ENCODE results near the gene PBX4.

DNA sequence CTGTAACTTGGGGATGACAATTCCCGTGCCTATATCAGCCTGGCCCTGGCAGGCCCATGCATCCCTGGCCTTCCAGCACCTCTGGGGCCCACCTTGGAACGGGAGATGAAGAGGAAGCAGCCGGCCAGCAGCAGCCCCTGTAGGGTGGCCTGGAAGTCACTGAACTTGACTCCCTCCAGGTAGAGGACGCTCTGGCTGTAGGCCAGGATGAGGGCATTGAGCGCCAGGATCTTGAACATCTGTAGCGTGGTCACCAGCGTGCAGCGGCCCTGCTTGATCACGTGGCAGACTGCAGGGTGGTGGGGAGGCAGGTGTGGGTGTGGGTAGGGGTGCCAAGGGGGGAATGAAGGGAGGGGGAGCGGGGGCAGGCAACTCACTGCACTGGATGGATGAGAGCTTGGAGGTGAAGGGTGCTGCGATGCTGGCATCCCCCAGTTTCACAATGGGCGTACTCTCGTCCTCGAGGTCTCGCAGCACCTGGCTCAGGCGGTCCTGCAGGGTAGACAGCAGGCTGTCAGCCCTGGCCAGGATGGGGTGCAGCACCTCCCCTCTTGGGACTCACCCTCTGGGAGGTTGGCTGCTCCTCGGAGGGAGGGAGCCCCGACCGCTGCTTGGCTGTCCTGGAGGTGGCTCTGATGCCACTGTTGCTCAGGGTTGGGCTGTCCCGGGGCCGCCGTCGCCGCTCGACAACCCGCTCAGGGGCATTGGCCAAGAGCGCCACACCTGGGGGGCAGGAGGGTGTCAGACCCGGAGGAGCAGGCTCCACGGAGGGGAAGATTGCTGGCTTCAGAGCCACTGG is 28.7 kb upstream of the PBX4 start:
- TF ChIP-seq, protein P1, sequence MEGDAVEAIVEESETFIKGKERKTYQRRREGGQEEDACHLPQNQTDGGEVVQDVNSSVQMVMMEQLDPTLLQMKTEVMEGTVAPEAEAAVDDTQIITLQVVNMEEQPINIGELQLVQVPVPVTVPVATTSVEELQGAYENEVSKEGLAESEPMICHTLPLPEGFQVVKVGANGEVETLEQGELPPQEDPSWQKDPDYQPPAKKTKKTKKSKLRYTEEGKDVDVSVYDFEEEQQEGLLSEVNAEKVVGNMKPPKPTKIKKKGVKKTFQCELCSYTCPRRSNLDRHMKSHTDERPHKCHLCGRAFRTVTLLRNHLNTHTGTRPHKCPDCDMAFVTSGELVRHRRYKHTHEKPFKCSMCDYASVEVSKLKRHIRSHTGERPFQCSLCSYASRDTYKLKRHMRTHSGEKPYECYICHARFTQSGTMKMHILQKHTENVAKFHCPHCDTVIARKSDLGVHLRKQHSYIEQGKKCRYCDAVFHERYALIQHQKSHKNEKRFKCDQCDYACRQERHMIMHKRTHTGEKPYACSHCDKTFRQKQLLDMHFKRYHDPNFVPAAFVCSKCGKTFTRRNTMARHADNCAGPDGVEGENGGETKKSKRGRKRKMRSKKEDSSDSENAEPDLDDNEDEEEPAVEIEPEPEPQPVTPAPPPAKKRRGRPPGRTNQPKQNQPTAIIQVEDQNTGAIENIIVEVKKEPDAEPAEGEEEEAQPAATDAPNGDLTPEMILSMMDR (IDR thresholded peaks at IDR 0.05): no peak
- TF ChIP-seq POLR2A (IDR thresholded peaks at IDR 0.05): no peak
